Fibroblast of skin of left biceps (primary cell): Measurements from ENCODE around the gene WDR7.

ENCODE experiments used
- DNase-seq, 2 experiments: peaks; one replicate each; pipeline ENCODE4 v3.0.0-alpha.2; 2013; ENCODE audit warnings: low read depth in 2 of 2

The WDR7 gene

GRCh38 chr18:56650944-56651770 lies at the start of gene WDR7:
TSS of gene WDR7 (plus strand) at chr18:56651359. CDS start at chr18:56672516, 21,157 bp downstream.
- peak; percentile 96 for DNase-seq

- DNase-seq, result no peak
Observed at GRCh38 chr18:56606618-56607017, 44.5 kb upstream of the WDR7 start.

GRCh38 chr18:56615738-56616520 lies 35.2 kb upstream of the WDR7 start:
- no peak for DNase-seq

- DNase-seq, result no peak
Observed at GRCh38 chr18:56627991-56628390, 23.2 kb upstream of the WDR7 start.

GRCh38 chr18:56632070-56633022 lies 18.8 kb upstream of the WDR7 start:
- no peak for DNase-seq

GRCh38 chr18:56635007-56635406 lies 16.2 kb upstream of the WDR7 start:
- DNase-seq, result no peak

- DNase-seq, result no peak
Observed at GRCh38 chr18:56637176-56637575, 14.0 kb upstream of the WDR7 start.

- no peak for DNase-seq
Observed at GRCh38 chr18:56637711-56638231, 13.4 kb upstream of the WDR7 start.

GRCh38 chr18:56638232-56639103 lies 12.7 kb upstream of the WDR7 start, which contains the start of gene TXNL1:
TSS of gene TXNL1 (minus strand) at chr18:56638592. CDS start at chr18:56638440, 152 bp downstream.
- DNase-seq, result peak; percentile 98

- no peak for DNase-seq
Observed at GRCh38 chr18:56639104-56639381, 12.1 kb upstream of the WDR7 start.

GRCh38 chr18:56639571-56639970 lies 11.6 kb upstream of the WDR7 start:
- no peak for DNase-seq

GRCh38 chr18:56641714-56642337 lies 9.3 kb upstream of the WDR7 start:
- no peak for DNase-seq

- no peak for DNase-seq
Observed at GRCh38 chr18:56643381-56643780, 7.8 kb upstream of the WDR7 start.

- DNase-seq, result no peak
Observed at GRCh38 chr18:56645415-56646016, 5.6 kb upstream of the WDR7 start.

- DNase-seq, result no peak
Observed at GRCh38 chr18:56647071-56647470, 4.1 kb upstream of the WDR7 start.

- no peak for DNase-seq
Observed at GRCh38 chr18:56647951-56648893, 2.9 kb upstream of the WDR7 start.

- no peak for DNase-seq
Observed at GRCh38 chr18:56649996-56650395, 1.2 kb upstream of the WDR7 start.

- no peak for DNase-seq
Observed at GRCh38 chr18:56651771-56652092, 573 bp downstream of the WDR7 start.

GRCh38 chr18:56652802-56653201 lies 1.6 kb downstream of the WDR7 start:
- no peak for DNase-seq
